Osteocyte (in vitro differentiated cells): ENCODE measurements around the gene TNS3. TPM values are rescaled to one million over a fixed set of nuclear protein-coding genes. Genes with fewer than 3 reads are reported as not detected.

Source experiments
- DNase-seq: peaks from one replicate; pipeline ENCODE4 v3.0.0; 2021; ENCODE audit warnings: mixed read lengths; ENCODE audit not compliant: unreplicated experiment; ENCODE audit errors: extremely low spot score
- H3K27ac Mint-ChIP-seq: one replicate; pipeline ENCODE4 v1.8.0; 2021; ENCODE audit warnings: mild to moderate bottlenecking, mixed read lengths; ENCODE audit not compliant: unreplicated experiment
- H3K27me3 Mint-ChIP-seq: one replicate; pipeline ENCODE4 v1.8.0; 2021; ENCODE audit warnings: mixed read lengths; ENCODE audit not compliant: unreplicated experiment
- H3K36me3 Mint-ChIP-seq: one replicate; pipeline ENCODE4 v1.8.0; 2021; ENCODE audit warnings: mixed read lengths; ENCODE audit not compliant: unreplicated experiment
- H3K4me1 Mint-ChIP-seq: one replicate; pipeline ENCODE4 v1.8.0; 2021; ENCODE audit warnings: mixed read lengths; ENCODE audit not compliant: unreplicated experiment
- H3K4me3 Mint-ChIP-seq: one replicate; pipeline ENCODE4 v1.8.0; 2021; ENCODE audit warnings: mild to moderate bottlenecking, moderate library complexity, mixed read lengths; ENCODE audit not compliant: unreplicated experiment
- H3K9me3 Mint-ChIP-seq: one replicate; pipeline ENCODE4 v1.8.0; 2021; ENCODE audit warnings: mixed read lengths; ENCODE audit not compliant: unreplicated experiment
- total RNA-seq: library from RNA; stranded (reverse); gene quantifications from 2 replicates; pipeline ENCODE4 v1.2.1, GENCODE V29; 2021
- TF ChIP-seq, protein P1 (sequence below): fragments of 200-600 bp; sonication (generic); IDR thresholded peaks from 2 replicates; pipeline ENCODE4 v1.5.0; 2021; ENCODE audit warnings: antibody characterized with exemption, mild to moderate bottlenecking, moderate library complexity

Gene TNS3
- total RNA-seq, 1 donor from 2014 or later: 93.8 TPM

DNA sequence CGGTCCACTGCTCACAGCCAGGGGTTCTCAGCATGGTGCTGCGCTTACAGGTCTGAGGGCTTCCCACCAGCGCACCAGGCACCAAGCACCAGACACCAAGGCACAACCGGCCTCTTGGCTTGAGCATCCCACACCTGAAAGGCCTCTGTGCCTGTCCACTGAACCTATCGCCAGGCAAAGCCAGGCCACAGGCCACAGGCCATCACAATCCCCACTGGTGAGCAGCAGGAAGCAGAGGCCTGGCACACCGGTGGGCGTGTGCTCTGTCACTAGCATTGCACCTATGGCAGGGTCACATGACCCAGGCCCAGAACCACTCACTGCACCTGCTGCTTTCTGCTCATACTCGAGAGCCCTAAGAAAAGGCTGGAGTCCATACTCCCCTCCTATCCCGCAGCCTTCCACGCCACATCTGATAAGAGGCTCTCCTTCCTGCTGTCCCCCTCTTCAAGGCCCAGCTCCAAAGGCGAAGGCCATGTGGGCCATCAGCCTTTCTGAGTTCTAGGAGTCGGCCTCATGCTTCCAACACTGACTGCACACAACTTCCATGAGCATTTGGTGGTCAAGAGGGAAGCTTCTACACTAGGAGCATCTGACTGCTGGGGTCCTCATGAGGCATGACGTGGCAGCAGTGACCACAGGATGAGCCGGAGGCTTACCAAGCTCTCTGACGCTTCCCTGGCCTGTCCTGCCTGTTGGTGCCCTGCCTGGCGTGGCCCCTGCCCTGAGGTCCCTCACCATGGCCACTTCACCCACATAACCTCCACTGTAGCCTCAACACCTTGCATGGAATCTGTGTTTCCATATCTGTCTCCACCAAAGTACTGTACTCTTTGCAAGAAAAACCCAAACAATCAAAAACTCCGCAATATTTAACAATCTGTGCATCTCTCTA lies 166.3 kb downstream of the TNS3 start:
- H3K36me3 Mint-ChIP-seq: peaks cover 32% of the 10 kb centered on the region
- TF ChIP-seq, protein P1, sequence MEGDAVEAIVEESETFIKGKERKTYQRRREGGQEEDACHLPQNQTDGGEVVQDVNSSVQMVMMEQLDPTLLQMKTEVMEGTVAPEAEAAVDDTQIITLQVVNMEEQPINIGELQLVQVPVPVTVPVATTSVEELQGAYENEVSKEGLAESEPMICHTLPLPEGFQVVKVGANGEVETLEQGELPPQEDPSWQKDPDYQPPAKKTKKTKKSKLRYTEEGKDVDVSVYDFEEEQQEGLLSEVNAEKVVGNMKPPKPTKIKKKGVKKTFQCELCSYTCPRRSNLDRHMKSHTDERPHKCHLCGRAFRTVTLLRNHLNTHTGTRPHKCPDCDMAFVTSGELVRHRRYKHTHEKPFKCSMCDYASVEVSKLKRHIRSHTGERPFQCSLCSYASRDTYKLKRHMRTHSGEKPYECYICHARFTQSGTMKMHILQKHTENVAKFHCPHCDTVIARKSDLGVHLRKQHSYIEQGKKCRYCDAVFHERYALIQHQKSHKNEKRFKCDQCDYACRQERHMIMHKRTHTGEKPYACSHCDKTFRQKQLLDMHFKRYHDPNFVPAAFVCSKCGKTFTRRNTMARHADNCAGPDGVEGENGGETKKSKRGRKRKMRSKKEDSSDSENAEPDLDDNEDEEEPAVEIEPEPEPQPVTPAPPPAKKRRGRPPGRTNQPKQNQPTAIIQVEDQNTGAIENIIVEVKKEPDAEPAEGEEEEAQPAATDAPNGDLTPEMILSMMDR: no peak
- peak; percentile 63 for DNase-seq
- no peaks in the 10 kb centered on the region for H3K27me3 Mint-ChIP-seq
- H3K4me1 Mint-ChIP-seq: peaks cover 20% of the 10 kb centered on the region
- H3K9me3 Mint-ChIP-seq: no peaks in the 10 kb centered on the region
- no peak overlapping the region for H3K4me3 Mint-ChIP-seq
- H3K27ac Mint-ChIP-seq: no peak overlapping the region

- Mint-ChIP-seq H3K27ac (no peak overlapping the region), H3K4me1 (peaks cover 16% of the 10 kb centered on the region), H3K27me3 (no peaks in the 10 kb centered on the region), H3K36me3 (peaks cover 26% of the 10 kb centered on the region), H3K9me3 (no peaks in the 10 kb centered on the region), H3K4me3 (no peak overlapping the region)
- TF ChIP-seq, protein P1: no peak
- DNase-seq: peak; percentile 54
Observed at GRCh38 chr7:47414342-47415317, 167.3 kb downstream of the TNS3 start.

GRCh38 chr7:47413526-47414341 lies 168.2 kb downstream of the TNS3 start:
- Mint-ChIP-seq H3K27ac (no peak overlapping the region), H3K9me3 (no peaks in the 10 kb centered on the region), H3K4me1 (peaks cover 12% of the 10 kb centered on the region), H3K4me3 (no peak overlapping the region), H3K36me3 (peaks cover 24% of the 10 kb centered on the region), H3K27me3 (no peaks in the 10 kb centered on the region)
- TF ChIP-seq, protein P1: no peak
- peak; percentile 59 for DNase-seq

DNA sequence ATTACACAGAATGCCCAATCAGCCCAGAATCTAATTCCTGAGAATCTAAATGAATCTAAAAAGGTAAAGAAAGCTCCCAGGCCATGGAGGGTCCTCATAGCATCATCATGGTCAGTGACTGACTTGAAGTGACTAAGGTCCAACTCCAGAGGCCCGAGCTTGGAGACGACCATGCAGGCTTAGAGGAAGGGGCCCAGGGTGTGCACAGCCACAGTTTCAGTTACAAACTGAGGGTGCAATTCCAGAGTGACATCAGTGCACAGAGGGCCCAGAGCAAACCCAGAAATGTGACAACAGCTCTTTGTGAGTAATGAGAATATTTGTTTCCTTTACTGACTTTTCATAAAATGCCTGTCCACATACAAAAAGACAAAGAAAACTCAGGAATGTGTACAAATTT lies 170.0 kb downstream of the TNS3 start:
- Mint-ChIP-seq H3K4me3 (no peak overlapping the region), H3K4me1 (peaks cover 8% of the 10 kb centered on the region), H3K9me3 (no peaks in the 10 kb centered on the region), H3K36me3 (peaks cover 33% of the 10 kb centered on the region), H3K27ac (no peak overlapping the region), H3K27me3 (no peaks in the 10 kb centered on the region)
- TF ChIP-seq, protein P1: no peak
- no peak for DNase-seq
